K562 (cell line): ENCODE data around the gene HSPA4. TPM values are rescaled to one million over a fixed set of nuclear protein-coding genes. Genes with fewer than 3 reads are reported as not detected.
"Not testable (repeated sequence)": the region's sequence is repeated elsewhere in the genome, so short reads cannot be mapped to it uniquely, and the experiment has no call there.

Source experiments
- ATAC-seq: fragments of 200-7000 bp; cut with Tn5 transposase; 3 replicates; pipeline ENCODE4 v1.9.1; 2020; ENCODE audit warnings: moderate library complexity
- BruUV-seq: library from RNA; stranded (reverse); fragments of 400-500 nt; replicated peaks from 2 replicates; lab custom pipeline; 2021; lab: Mats Ljungman, UMichigan
- CTCF ChIA-PET: fragments of 300-600 bp; formaldehyde crosslinking; extraction: SDS; loops from one replicate; lab custom pipeline; 2021; ENCODE audit warnings: low intra/inter-chr PET ratio; lab: Yijun Ruan, JAX
- POLR2A ChIA-PET: fragments of 300-600, 350-650 bp; sonication (Branson Sonifier 250); formaldehyde crosslinking; extraction: SDS; loops from one replicate; lab custom pipeline; 2021; ENCODE audit warnings: antibody characterized with exemption, inconsistent platforms; lab: Yijun Ruan, JAX
- DNase-seq, 4 experiments: peaks; one replicate each; pipeline versions ENCODE4 v3.0.0 to v3.0.0-alpha.2; 2011 to 2018; ENCODE audit warnings: low spot score in 3 of 4, mixed read lengths in 3 of 4; ENCODE audit errors: extremely low read depth in 1 of 4
- FAIRE-seq: peaks from 2 replicates; lab custom pipeline; 2011; peaks lifted over from hg19 to GRCh38; lab: Jason Lieb, UNC
- H2AFZ ChIP-seq: 2 replicates; pipeline ENCODE4 v1.6.0; 2011; ENCODE audit warnings: low read depth, low read length, control low read depth, inconsistent platforms
- H3K27ac ChIP-seq: fragments of 200-600 bp; 3 replicates; pipeline ENCODE4 v1.8.0; 2011; ENCODE audit warnings: low read depth, mild to moderate bottlenecking, control low read depth, inconsistent platforms, low read length, moderate library complexity, mixed read lengths; ENCODE audit errors: extremely low read depth
- H3K27me3 ChIP-seq, 2 experiments: fragments of 300-600 bp in 1 of 2; 2 replicates in 1 of 2; 3 replicates in 1 of 2; pipeline versions ENCODE4 v1.6.0 to v1.8.0; 2011; ENCODE audit warnings: inconsistent platforms in 2 of 2, low read length in 2 of 2, mild to moderate bottlenecking in 1 of 2, mixed read lengths in 1 of 2, moderate library complexity in 1 of 2; ENCODE audit not compliant: control insufficient read depth in 2 of 2, insufficient read depth in 2 of 2
- H3K36me3 ChIP-seq: fragments of 300-600 bp; 3 replicates; pipeline ENCODE4 v1.8.0; 2011; ENCODE audit warnings: mild to moderate bottlenecking, low read length, inconsistent platforms; ENCODE audit not compliant: control insufficient read depth, insufficient read depth
- H3K4me1 ChIP-seq, 2 experiments: fragments of 200-600 bp in 1 of 2; replicated peaks in 1 of 2; 2 replicates in 1 of 2; 3 replicates in 1 of 2; pipeline versions ENCODE4 v1.5.1 to v1.8.0; 2011; ENCODE audit warnings: inconsistent platforms in 2 of 2, low read length in 2 of 2, mild to moderate bottlenecking in 1 of 2, mixed read lengths in 1 of 2, moderate library complexity in 1 of 2; ENCODE audit not compliant: control insufficient read depth in 2 of 2, insufficient read depth in 2 of 2
- H3K4me2 ChIP-seq: 2 replicates; pipeline ENCODE4 v1.6.1; 2011; ENCODE audit warnings: low read length, control low read depth, inconsistent platforms, mixed read lengths; ENCODE audit not compliant: insufficient read depth
- H3K4me3 ChIP-seq: fragments of 200-600 bp; sonication (generic), shearing (Covaris generic); 2 replicates; pipeline ENCODE4 v1.5.1; 2016; ENCODE audit warnings: control low read depth, inconsistent platforms
- H3K79me2 ChIP-seq: fragments of 200-600 bp; 3 replicates; pipeline ENCODE4 v1.8.0; 2011; ENCODE audit warnings: low read length, inconsistent platforms; ENCODE audit not compliant: control insufficient read depth, insufficient read depth
- H3K9ac ChIP-seq, 2 experiments: 2 replicates each; pipeline versions ENCODE4 v1.6.0 to v1.6.1; 2011; ENCODE audit warnings: low read depth in 2 of 2, low read length in 2 of 2, control low read depth in 1 of 2, inconsistent platforms in 1 of 2, mild to moderate bottlenecking in 1 of 2, mixed read lengths in 1 of 2; ENCODE audit not compliant: insufficient read depth in 1 of 2
- H3K9me1 ChIP-seq: one replicate; pipeline ENCODE4 v1.6.0; 2011; ENCODE audit warnings: inconsistent platforms, mild to moderate bottlenecking, low read length, moderate library complexity; ENCODE audit not compliant: control insufficient read depth, insufficient read depth
- H3K9me3 ChIP-seq: replicated peaks from 2 replicates; pipeline ENCODE4 v1.5.1; 2011; ENCODE audit warnings: low read depth, low read length, inconsistent platforms; ENCODE audit not compliant: control insufficient read depth, insufficient read depth
- H4K20me1 ChIP-seq: replicated peaks from 2 replicates; pipeline ENCODE4 v1.6.1; 2011; ENCODE audit warnings: low read length, inconsistent platforms, mixed read lengths; ENCODE audit not compliant: control insufficient read depth, insufficient read depth
- POLR2G ChIP-seq: fragments of 200-400 bp; formaldehyde crosslinking; IDR thresholded peaks from 2 replicates; pipeline ENCODE4 v1.6.1; 2017; ENCODE audit warnings: low read depth, mild to moderate bottlenecking, antibody characterized with exemption, low read length, moderate library complexity
- TAL1 ChIP-seq: fragments of 450-650 bp; IDR thresholded peaks from 2 replicates; pipeline ENCODE4 v1.6.1; 2016; ENCODE audit warnings: mild to moderate bottlenecking
- ZNF354B ChIP-seq: fragments of 250-450 bp; sonication (Bioruptor Pico); IDR thresholded peaks from 2 replicates; pipeline ENCODE4 v1.4.0; 2020
- ZNF507 ChIP-seq: conservative IDR thresholded peaks from 2 replicates; pipeline ENCODE4 v1.6.1; 2017; ENCODE audit warnings: missing genetic modification characterization, missing compliant biosample characterization
- WGBS: fragments of 100-300 bp; shearing (Covaris generic); methylation state at CpG from one replicate; pipeline ENCODE4 v1.1.6; 2016; ENCODE audit warnings: low coverage, mixed read lengths; ENCODE audit not compliant: insufficient coverage; ENCODE audit errors: missing lambda C conversion rate; 5-methylcytosine and 5-hydroxymethylcytosine counted together
- in situ Hi-C: fragments of 300-500 bp; cut with MboI; formaldehyde crosslinking; loops from 4 replicates; pipeline ENCODE4 v1.15.0; 2018; ENCODE audit warnings: inconsistent platforms, mixed read lengths
- intact Hi-C: fragments of 100-400 bp; cut with micrococcal nuclease; formaldehyde crosslinking; loops from 2 replicates; pipeline ENCODE4 v1.14.2; 2022
- polyA plus RNA-seq, 8 experiments: library from polyadenylated mRNA; depleted of rRNA in 4 of 8; stranded (reverse) in 5 of 8; unstranded in 3 of 8; fragments of >200 nt; fragmentation: Nextera tagmentation in 2 of 8; fragmentation: Illumina TruSeq in 1 of 8; extraction: Ambion mirVana in 2 of 8; extraction: Trizol in 1 of 8; gene quantifications; 2 replicates each; pipeline versions ENCODE4 v1.2.1 to v1.2.3, GENCODE V29; 2011 to 2014; ENCODE audit warnings: inconsistent platforms in 1 of 8, missing spikeins in 1 of 8
- total RNA-seq, 7 experiments: library from RNA; depleted of rRNA in 6 of 7; stranded (reverse); fragments of >200 nt in 6 of 7; fragmentation: Illumina TruSeq in 2 of 7; extraction: Trizol in 2 of 7; gene quantifications; 2 replicates each; pipeline versions ENCODE4 v1.2.1 to v1.2.3, GENCODE V29; 2011 to 2021; ENCODE audit warnings: low replicate concordance in 1 of 7

The HSPA4 gene
- total and polyA plus RNA-seq, 9 of the 15 experiments (the other 6 are each of a cell fraction or from before 2014, with no cell fraction given), result 90.3 to 286 (median 148) TPM

DNA sequence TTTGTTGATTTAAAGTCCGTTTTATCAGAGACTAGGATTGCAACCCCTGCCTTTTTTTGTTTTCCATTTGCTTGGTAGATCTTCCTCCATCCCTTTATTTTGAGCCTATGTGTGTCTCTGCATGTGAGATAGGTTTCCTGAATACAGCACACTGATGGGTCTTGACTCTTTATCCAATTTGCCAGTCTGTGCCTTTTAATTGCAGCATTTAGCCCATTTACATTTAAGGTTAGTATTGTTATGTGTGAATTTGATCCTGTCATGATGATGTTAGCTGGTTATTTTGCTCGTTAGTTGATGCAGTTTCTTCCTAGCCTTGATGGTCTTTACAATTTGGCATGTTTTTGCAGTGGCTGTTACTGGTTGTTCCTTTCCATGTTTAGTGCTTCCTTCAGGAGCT, 85.1 kb downstream of the HSPA4 start:
- peak; percentile 94 for TF ChIP-seq ZNF507 (tag)
- TF ChIP-seq ZNF354B (CRISPR knock-in tag), result peak; percentile 72; the same call in 1 of the 2 replicates
- H3K27ac ChIP-seq, CTCF ChIA-PET, H3K4me3 ChIP-seq, FAIRE-seq, DNase-seq, H3K79me2 ChIP-seq, H3K9me1 ChIP-seq, ATAC-seq, BruUV-seq, H4K20me1 ChIP-seq, intact Hi-C loops, H3K4me1 ChIP-seq, H3K4me2 ChIP-seq, in situ Hi-C loops, H3K9me3 ChIP-seq, H3K9ac ChIP-seq, H2AFZ ChIP-seq, H3K36me3 ChIP-seq, POLR2A ChIA-PET: not testable (repeated sequence)
- peaks cover 11 to 33% of the 10 kb centered on the region in 2 experiments; a peak in 3 of 5 replicates for H3K27me3 ChIP-seq
- 0% methylated on average over 1 of the region's 2 CpGs for WGBS

DNA sequence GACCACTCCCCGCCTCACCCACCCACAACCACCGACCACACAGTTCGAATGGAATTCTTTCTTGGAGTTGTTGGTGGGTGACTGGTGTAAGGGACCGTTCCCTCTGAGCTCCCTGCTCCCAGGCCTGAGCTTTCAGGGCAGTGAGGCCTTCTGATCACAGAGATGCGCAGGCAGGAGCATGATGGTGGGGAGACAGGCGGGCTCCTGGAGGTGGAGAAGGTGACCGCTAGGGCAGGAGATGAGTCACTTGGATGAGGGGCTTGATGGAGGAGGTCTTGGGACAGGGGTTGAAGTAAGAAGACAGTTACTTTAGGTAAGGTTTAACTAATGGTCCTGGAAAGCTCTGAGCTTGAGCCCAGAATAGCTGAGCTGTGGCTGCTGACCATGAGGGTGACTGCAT, 88.5 kb downstream of the HSPA4 start:
- H2AFZ ChIP-seq, result no peak overlapping the region
- 3% methylated on average over 6 of the region's 7 CpGs for WGBS
- H3K4me3 ChIP-seq, result no peak overlapping the region
- no peak for DNase-seq
- in situ Hi-C loops, result no loop called here
- no TSS peak for BruUV-seq
- H3K9ac ChIP-seq, result no peak overlapping the region
- H3K27ac ChIP-seq, result no peak overlapping the region
- FAIRE-seq, result no peak
- H3K4me1 ChIP-seq, result no peaks in the 10 kb centered on the region
- H3K36me3 ChIP-seq, result no peaks in the 10 kb centered on the region
- peaks cover 11 to 41% of the 10 kb centered on the region in 2 experiments; a peak in 3 of 5 replicates for H3K27me3 ChIP-seq
- POLR2A ChIA-PET, result interaction anchor here (0.6 to 1.0 kb wide), 2 partner anchors 29 to 100 kb away, joined by 3 to 4 read pairs; no protein-coding TSS in a partner anchor
- no peaks in the 10 kb centered on the region for H3K79me2 ChIP-seq
- no peaks in the 10 kb centered on the region for H4K20me1 ChIP-seq
- TF ChIP-seq TAL1, result no peak
- no peak for TF ChIP-seq POLR2G
- TF ChIP-seq, all 486 proteins: peak for 0
- Histone ChIP-seq H3K9me3 (no peaks in the 10 kb centered on the region), H3K9me1 (no peaks in the 10 kb centered on the region), H3K4me2 (no peak overlapping the region)
- no peak for ATAC-seq
- intact Hi-C loops, result no loop called here
- CTCF ChIA-PET, result no interaction called here
